ENCODE results near the gene FCRL5.

- TF ChIP-seq EZH2 (IDR thresholded peaks at IDR 0.05; ENCODE audit: borderline replicate concordance, low read depth, low read length, severe bottlenecking), result no peak
- TF ChIP-seq, protein P1, sequence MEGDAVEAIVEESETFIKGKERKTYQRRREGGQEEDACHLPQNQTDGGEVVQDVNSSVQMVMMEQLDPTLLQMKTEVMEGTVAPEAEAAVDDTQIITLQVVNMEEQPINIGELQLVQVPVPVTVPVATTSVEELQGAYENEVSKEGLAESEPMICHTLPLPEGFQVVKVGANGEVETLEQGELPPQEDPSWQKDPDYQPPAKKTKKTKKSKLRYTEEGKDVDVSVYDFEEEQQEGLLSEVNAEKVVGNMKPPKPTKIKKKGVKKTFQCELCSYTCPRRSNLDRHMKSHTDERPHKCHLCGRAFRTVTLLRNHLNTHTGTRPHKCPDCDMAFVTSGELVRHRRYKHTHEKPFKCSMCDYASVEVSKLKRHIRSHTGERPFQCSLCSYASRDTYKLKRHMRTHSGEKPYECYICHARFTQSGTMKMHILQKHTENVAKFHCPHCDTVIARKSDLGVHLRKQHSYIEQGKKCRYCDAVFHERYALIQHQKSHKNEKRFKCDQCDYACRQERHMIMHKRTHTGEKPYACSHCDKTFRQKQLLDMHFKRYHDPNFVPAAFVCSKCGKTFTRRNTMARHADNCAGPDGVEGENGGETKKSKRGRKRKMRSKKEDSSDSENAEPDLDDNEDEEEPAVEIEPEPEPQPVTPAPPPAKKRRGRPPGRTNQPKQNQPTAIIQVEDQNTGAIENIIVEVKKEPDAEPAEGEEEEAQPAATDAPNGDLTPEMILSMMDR (IDR thresholded peaks at IDR 0.05; ENCODE audit: borderline replicate concordance, extremely low read depth, low read length, poor library complexity, severe bottlenecking), result no peak
These were observed 9.6 kb downstream of the FCRL5 start for GRCh38 chr1:157542676-157543075.

All from DND-41 (cell line).